Measurements from ENCODE around the gene CAPN12.
"Not testable (repeated sequence)": the region's sequence is repeated elsewhere in the genome, so short reads cannot be mapped to it uniquely, and the experiment has no call there.

CAPN12 gene

DNA sequence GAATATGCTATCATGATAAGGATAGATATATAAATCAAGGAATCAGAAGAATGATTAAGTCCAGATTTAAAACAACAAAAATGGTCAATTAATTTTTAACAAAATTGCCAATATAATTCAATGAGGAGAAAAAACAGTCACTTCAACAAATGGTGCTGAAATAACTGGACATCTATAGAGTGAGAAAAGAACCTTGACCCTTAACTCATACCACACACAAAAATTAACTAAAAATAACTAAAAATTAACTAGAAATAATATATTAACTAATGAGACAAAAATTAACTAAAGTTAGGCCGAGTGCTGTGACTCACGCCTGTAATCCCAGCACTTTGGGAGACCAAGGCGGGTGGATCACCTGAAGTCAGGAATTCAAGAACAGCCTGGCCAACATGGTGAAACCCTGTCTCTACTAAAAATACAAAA, 19.5 kb upstream of the CAPN12 start:
- H3K4me3 ChIP-seq (ENCODE audit: low read depth, low read length) = no peak overlapping the region
- TF ChIP-seq, protein P1, sequence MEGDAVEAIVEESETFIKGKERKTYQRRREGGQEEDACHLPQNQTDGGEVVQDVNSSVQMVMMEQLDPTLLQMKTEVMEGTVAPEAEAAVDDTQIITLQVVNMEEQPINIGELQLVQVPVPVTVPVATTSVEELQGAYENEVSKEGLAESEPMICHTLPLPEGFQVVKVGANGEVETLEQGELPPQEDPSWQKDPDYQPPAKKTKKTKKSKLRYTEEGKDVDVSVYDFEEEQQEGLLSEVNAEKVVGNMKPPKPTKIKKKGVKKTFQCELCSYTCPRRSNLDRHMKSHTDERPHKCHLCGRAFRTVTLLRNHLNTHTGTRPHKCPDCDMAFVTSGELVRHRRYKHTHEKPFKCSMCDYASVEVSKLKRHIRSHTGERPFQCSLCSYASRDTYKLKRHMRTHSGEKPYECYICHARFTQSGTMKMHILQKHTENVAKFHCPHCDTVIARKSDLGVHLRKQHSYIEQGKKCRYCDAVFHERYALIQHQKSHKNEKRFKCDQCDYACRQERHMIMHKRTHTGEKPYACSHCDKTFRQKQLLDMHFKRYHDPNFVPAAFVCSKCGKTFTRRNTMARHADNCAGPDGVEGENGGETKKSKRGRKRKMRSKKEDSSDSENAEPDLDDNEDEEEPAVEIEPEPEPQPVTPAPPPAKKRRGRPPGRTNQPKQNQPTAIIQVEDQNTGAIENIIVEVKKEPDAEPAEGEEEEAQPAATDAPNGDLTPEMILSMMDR (IDR thresholded peaks at IDR 0.05; ENCODE audit: low read depth, low read length) = no peak

DNA sequence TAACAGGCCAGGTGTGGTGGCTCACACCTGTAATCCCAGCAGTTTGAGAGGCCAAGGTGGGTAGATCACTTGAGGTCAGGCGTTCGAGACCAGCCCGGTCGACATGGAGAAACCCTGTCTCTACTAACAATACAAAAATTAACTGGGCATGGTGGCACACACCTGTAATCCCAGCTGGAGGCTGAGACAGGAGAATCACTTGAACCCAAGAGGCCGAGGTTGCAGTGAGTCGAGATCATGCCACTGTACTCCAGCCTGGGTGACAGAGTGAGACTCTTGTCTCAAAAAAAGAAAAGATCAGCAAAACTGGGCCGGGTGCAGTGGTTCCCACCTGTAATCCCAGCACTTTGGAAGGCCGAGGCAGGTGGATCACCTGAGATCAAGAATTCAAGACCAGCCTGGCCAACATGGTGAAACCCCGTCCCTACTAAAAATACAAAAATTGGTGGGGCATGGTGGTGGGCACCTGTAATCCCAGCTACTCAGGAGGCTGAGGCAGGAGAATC, 17.7 kb upstream of the CAPN12 start:
- H3K4me3 ChIP-seq (ENCODE audit: low read depth, low read length) = not testable (repeated sequence)

DNA sequence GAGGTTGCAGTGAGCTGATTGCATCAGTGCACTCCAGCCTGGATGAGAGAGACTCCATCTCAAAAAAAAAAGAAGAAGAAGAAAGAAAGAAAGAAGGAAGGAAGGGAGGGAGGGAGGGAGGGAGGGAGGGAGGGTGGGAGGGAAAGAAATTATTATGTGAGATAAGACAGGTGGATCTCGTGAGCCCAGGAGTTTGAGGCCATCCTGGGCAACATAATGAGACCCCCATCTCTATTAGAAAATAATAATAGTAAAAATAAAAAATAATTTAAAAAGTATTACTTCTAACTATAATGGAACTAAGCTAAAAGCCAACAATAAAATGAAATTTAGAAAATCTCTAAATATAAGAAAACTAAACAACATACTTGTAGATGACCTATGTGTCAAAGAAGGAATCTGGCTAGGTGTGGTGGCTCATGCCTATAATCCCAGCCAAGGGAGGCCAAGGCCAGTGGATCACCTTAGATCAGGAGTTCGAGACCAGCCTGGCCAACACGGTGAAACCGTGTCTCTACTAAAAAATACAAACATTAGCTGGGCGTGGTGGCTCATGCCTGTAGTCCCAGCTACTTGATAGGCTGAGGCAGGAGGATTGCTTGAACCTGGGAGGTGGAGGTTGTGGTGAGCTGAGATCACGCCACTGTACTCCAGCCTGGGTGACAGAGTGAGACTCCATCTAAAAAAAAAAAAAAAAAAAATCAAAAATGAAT, 16.7 kb upstream of the CAPN12 start:
- H3K4me3 ChIP-seq (ENCODE audit: low read depth, low read length) = not testable (repeated sequence)

DNA sequence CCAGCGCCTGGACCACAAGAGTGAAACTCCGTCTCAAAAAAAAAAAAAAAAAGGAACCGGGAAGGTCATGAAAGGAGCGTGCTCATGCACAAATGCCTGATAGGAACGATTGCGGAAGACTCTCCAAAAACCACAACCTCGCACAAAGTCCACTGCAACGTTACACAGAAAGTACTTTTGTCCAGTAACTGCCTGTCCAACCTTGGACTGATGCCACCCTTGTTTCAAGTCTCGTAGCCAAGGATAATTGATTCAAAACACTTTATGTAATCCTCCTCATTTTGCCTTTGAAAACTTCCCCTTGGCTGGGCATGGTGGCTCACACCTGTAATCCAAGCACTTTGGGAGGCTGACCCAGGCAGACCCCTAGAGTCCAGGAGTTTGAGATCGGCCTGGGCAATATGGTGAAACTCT, 15.3 kb upstream of the CAPN12 start:
- H3K4me3 ChIP-seq (ENCODE audit: low read depth, low read length) = no peak overlapping the region
- TF ChIP-seq, protein P1 (IDR thresholded peaks at IDR 0.05; ENCODE audit: low read depth, low read length) = no peak

GRCh38 chr19:38754196-38754595, 9.9 kb upstream of the CAPN12 start:
- H3K4me3 ChIP-seq (ENCODE audit: low read depth, low read length) = not testable (repeated sequence)

- H3K4me3 ChIP-seq (ENCODE audit: low read depth, low read length) = not testable (repeated sequence)
Measured at GRCh38 chr19:38753783-38754182, 9.5 kb upstream of the CAPN12 start.

GRCh38 chr19:38745316-38745715, 1.0 kb upstream of the CAPN12 start:
- TF ChIP-seq, protein P1 (IDR thresholded peaks at IDR 0.05; ENCODE audit: low read depth, low read length) = no peak
- H3K4me3 ChIP-seq (ENCODE audit: low read depth, low read length) = no peak overlapping the region

- TF ChIP-seq, protein P1 (IDR thresholded peaks at IDR 0.05; ENCODE audit: low read depth, low read length) = no peak
- no peak overlapping the region for H3K4me3 ChIP-seq (ENCODE audit: low read depth, low read length)
Measured at GRCh38 chr19:38744874-38745273, 600 bp upstream of the CAPN12 start.

- no peak overlapping the region for H3K4me3 ChIP-seq (ENCODE audit: low read depth, low read length)
- TF ChIP-seq, protein P1 (IDR thresholded peaks at IDR 0.05; ENCODE audit: low read depth, low read length) = no peak
Measured at GRCh38 chr19:38743394-38744297, 628 bp downstream of the CAPN12 start.
